Measurements from ENCODE around the gene CRMP1. TPM values are rescaled to one million over a fixed set of nuclear protein-coding genes. Genes with fewer than 3 reads are reported as not detected.

The CRMP1 gene
- total and polyA plus RNA-seq, 2 of the 4 experiments (the other 2 are of a cell fraction), result 4.1 to 7.4 TPM

GRCh38 chr4:5917672-5918071, 24.8 kb upstream of the CRMP1 start:
- no peak overlapping the region for H3K18ac ChIP-seq (ENCODE audit: low read depth, low read length)
- H3K9me3 ChIP-seq (ENCODE audit: control insufficient read depth, insufficient read depth, low read length), result no peaks in the 10 kb centered on the region
- H4K20me1 ChIP-seq (ENCODE audit: insufficient read depth, low read length), result no peaks in the 10 kb centered on the region
- H3K27me3 ChIP-seq (ENCODE audit: control insufficient read depth, insufficient read depth, low read length), result peaks cover 11% of the 10 kb centered on the region
- no peak for DNase-seq
- no peak for TF ChIP-seq NFE2L2 (IDR thresholded peaks at IDR 0.05; ENCODE audit: low read depth, low read length)
- TF ChIP-seq SMC3 (IDR thresholded peaks at IDR 0.05; ENCODE audit: low read depth, low read length), result no peak
- TF ChIP-seq BHLHE40 (IDR thresholded peaks at IDR 0.05; ENCODE audit: low read depth, low read length), result no peak
- TF ChIP-seq FOS (IDR thresholded peaks at IDR 0.05; ENCODE audit: low read depth, low read length), result no peak
- TF ChIP-seq MAFK (IDR thresholded peaks at IDR 0.05; ENCODE audit: low read depth, low read length), result no peak
- no peak for TF ChIP-seq CHD1 (IDR thresholded peaks at IDR 0.05; ENCODE audit: low read depth, low read length)
- no peak for TF ChIP-seq RAD21 (IDR thresholded peaks at IDR 0.05; ENCODE audit: low read length)
- TF ChIP-seq, protein P1, sequence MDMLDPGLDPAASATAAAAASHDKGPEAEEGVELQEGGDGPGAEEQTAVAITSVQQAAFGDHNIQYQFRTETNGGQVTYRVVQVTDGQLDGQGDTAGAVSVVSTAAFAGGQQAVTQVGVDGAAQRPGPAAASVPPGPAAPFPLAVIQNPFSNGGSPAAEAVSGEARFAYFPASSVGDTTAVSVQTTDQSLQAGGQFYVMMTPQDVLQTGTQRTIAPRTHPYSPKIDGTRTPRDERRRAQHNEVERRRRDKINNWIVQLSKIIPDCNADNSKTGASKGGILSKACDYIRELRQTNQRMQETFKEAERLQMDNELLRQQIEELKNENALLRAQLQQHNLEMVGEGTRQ (IDR thresholded peaks at IDR 0.05; ENCODE audit: low read depth, low read length), result no peak
- CTCF ChIA-PET, result no interaction called here
- no peak overlapping the region for H2BK15ac ChIP-seq (ENCODE audit: low read depth, low read length)
- H3K4me3 ChIP-seq (ENCODE audit: insufficient read depth, low read depth, low read length), result no peak overlapping the region
- H4K8ac ChIP-seq (ENCODE audit: low read depth in 2 of 2, low read length in 2 of 2), result no peak overlapping the region
- no peak overlapping the region for H4K5ac ChIP-seq (ENCODE audit: low read depth, low read length)
- H3K4ac ChIP-seq (ENCODE audit: low read depth, low read length), result no peak overlapping the region
- no peak overlapping the region for H3K23ac ChIP-seq (ENCODE audit: low read depth, low read length)
- no peaks in the 10 kb centered on the region for H3K9me1 ChIP-seq (ENCODE audit: insufficient read depth, low read length)
- H3K4me2 ChIP-seq (ENCODE audit: low read depth, low read length), result no peak overlapping the region
- no peak overlapping the region for H3K27ac ChIP-seq (ENCODE audit: insufficient read depth, low read length)
- H3K79me1 ChIP-seq (ENCODE audit: low read depth in 1 of 2, low read length in 2 of 2), result no peaks in the 10 kb centered on the region
- no peak overlapping the region for H3K9ac ChIP-seq (ENCODE audit: low read depth, low read length)
- intact Hi-C loops (cut with micrococcal nuclease) (no loop called here), dilution Hi-C loops (cut with HindIII; ENCODE audit: low sequenced_read_pairs, unreplicated experiment) (no loop called here), in situ Hi-C loops (cut with MboI; ENCODE audit: low sequenced_read_pairs) (no loop called here)
- ATAC-seq (ENCODE audit: low read depth), result no peak
- H2BK20ac ChIP-seq (ENCODE audit: low read depth, low read length), result no peak overlapping the region
- H2BK120ac ChIP-seq (ENCODE audit: low read depth, low read length), result no peak overlapping the region
- H3K36me3 ChIP-seq (ENCODE audit: control insufficient read depth, insufficient read depth, low read length), result no peaks in the 10 kb centered on the region
- 26% methylated on average over 3 of the region's 11 CpGs; no CpG with 5 or more reads in 1 of the 2 experiments for WGBS, 2 experiments (ENCODE audit: extremely low coverage in 2 of 2, insufficient read length in 1 of 2)
- POLR2A ChIA-PET (ENCODE audit: unreplicated experiment), result no interaction called here
- H2AK9ac ChIP-seq (replicated peaks; ENCODE audit: low read depth, low read length, poor library complexity), result no peak overlapping the region
- H4K91ac ChIP-seq (ENCODE audit: insufficient read depth, low read depth, low read length), result no peak overlapping the region
- H3K14ac ChIP-seq (replicated peaks; ENCODE audit: low read depth, low read length), result no peak overlapping the region
- BruUV-seq (replicated peaks), result no TSS peak
- no peak overlapping the region for H2AK5ac ChIP-seq (ENCODE audit: low read depth, low read length)
- H2BK5ac ChIP-seq (ENCODE audit: low read depth, low read length, poor library complexity, severe bottlenecking), result no peak overlapping the region
- no peaks in the 10 kb centered on the region for H3K4me1 ChIP-seq (ENCODE audit: control insufficient read depth, insufficient read depth, low read length)
- H3K56ac ChIP-seq (ENCODE audit: extremely low read depth, insufficient read depth, low read length), result no peak overlapping the region
- H2AFZ ChIP-seq (replicated peaks; ENCODE audit: low read length, poor library complexity), result no peak overlapping the region
